MCF 10A (cell line): Measurements from ENCODE around the gene TBRG1. TPM values are rescaled to one million over a fixed set of nuclear protein-coding genes. Genes with fewer than 3 reads are reported as not detected.
A peak's percentile ranks its signal among the peaks of the same experiment; 100 is the strongest.

Experiments used
- BruUV-seq: library from RNA; stranded (reverse); fragments of 400-500 nt; replicated peaks from 2 replicates; lab custom pipeline; 2021; lab: Mats Ljungman, UMichigan
- CTCF ChIA-PET: fragments of 300-600 bp; sonication (Branson Sonifier 250); formaldehyde crosslinking; extraction: SDS; loops from one replicate; lab custom pipeline; 2021; ENCODE audit warnings: antibody characterized with exemption, inconsistent platforms; lab: Yijun Ruan, JAX
- POLR2A ChIA-PET: fragments of 300-600, 350-650 bp; sonication (Branson Sonifier 250); formaldehyde crosslinking; extraction: SDS; loops from one replicate; lab custom pipeline; 2020; ENCODE audit warnings: antibody characterized with exemption, inconsistent platforms; lab: Yijun Ruan, JAX
- DNase-seq: peaks from one replicate; pipeline ENCODE4 v3.0.0-alpha.2; 2018; ENCODE audit not compliant: unreplicated experiment
- H3K27ac Mint-ChIP-seq: one replicate; pipeline ENCODE4 v1.8.0; 2022; ENCODE audit warnings: mild to moderate bottlenecking, low read depth, mixed read lengths; ENCODE audit not compliant: unreplicated experiment
- H3K27me3 Mint-ChIP-seq: one replicate; pipeline ENCODE4 v1.8.0; 2022; ENCODE audit warnings: mixed read lengths; ENCODE audit not compliant: insufficient read depth, unreplicated experiment
- H3K36me3 Mint-ChIP-seq: one replicate; pipeline ENCODE4 v1.8.0; 2022; ENCODE audit warnings: mild to moderate bottlenecking, moderate library complexity, mixed read lengths; ENCODE audit not compliant: insufficient read depth, unreplicated experiment
- H3K4me1 Mint-ChIP-seq: one replicate; pipeline ENCODE4 v1.8.0; 2022; ENCODE audit warnings: mixed read lengths; ENCODE audit not compliant: insufficient read depth, unreplicated experiment
- H3K4me3 Mint-ChIP-seq: one replicate; pipeline ENCODE4 v1.8.0; 2022; ENCODE audit warnings: mild to moderate bottlenecking, moderate library complexity, mixed read lengths; ENCODE audit not compliant: unreplicated experiment
- H3K9me3 Mint-ChIP-seq: one replicate; pipeline ENCODE4 v1.8.0; 2022; ENCODE audit warnings: mixed read lengths; ENCODE audit not compliant: unreplicated experiment
- intact Hi-C: fragments of 100-400 bp; cut with micrococcal nuclease; formaldehyde crosslinking; loops from 2 replicates; pipeline ENCODE4 v1.14.1; 2022
- total RNA-seq: library from RNA; stranded (reverse); gene quantifications from 2 replicates; pipeline ENCODE4 v1.2.3, GENCODE V29; 2022
- TF ChIP-seq, protein P1 (sequence below): fragments of 200-600 bp; IDR thresholded peaks from one replicate; pipeline ENCODE4 v1.8.0; 2022; ENCODE audit warnings: antibody characterized with exemption, mild to moderate bottlenecking; ENCODE audit not compliant: unreplicated experiment

The TBRG1 gene
- total RNA-seq, 1 experiment from 2014 or later: 54.0 TPM

- intact Hi-C loops: loop anchor here (1.0 to 10.0 kb wide), 2 partner anchors 171 to 522 kb away; no protein-coding TSS in a partner anchor
- TF ChIP-seq, protein P1, sequence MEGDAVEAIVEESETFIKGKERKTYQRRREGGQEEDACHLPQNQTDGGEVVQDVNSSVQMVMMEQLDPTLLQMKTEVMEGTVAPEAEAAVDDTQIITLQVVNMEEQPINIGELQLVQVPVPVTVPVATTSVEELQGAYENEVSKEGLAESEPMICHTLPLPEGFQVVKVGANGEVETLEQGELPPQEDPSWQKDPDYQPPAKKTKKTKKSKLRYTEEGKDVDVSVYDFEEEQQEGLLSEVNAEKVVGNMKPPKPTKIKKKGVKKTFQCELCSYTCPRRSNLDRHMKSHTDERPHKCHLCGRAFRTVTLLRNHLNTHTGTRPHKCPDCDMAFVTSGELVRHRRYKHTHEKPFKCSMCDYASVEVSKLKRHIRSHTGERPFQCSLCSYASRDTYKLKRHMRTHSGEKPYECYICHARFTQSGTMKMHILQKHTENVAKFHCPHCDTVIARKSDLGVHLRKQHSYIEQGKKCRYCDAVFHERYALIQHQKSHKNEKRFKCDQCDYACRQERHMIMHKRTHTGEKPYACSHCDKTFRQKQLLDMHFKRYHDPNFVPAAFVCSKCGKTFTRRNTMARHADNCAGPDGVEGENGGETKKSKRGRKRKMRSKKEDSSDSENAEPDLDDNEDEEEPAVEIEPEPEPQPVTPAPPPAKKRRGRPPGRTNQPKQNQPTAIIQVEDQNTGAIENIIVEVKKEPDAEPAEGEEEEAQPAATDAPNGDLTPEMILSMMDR: peak; percentile 52
- Mint-ChIP-seq H3K4me3 (no peak overlapping the region), H3K4me1 (no peaks in the 10 kb centered on the region), H3K27ac (no peak overlapping the region), H3K9me3 (no peaks in the 10 kb centered on the region), H3K27me3 (peaks cover 87% of the 10 kb centered on the region), H3K36me3 (no peaks in the 10 kb centered on the region)
- ChIA-PET POLR2A (no interaction called here), CTCF (interaction anchor here (0.6 to 6.2 kb wide), 19 partner anchors 9 to 517 kb away, joined by 3 to 87 read pairs (median 5); partner anchors contain the start of genes OR8B4 and TBRG1)
- no TSS peak for BruUV-seq
- peak; percentile 74 for DNase-seq
Measured at GRCh38 chr11:124586238-124586860, 36.3 kb upstream of the TBRG1 start.

DNA sequence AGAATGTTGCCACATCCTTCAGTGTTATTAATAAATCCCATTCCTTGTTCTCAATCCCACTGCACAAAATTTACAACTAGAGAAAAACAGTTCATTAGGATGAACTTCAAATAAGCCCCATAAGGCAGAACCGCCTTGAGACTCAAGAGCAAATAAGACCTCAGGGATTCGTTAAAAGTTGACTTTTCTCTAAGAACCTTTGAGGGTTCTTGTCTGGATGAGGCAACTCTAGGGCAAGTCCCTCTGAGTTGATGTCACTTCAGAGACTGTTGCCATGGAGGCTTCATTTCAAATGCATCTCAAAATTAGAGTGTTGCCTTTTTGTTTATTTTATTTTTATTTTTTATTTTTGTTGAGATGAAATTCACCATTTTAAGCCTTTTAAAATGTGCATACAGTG, 31.2 kb upstream of the TBRG1 start:
- no peaks in the 10 kb centered on the region for H3K9me3 Mint-ChIP-seq
- TF ChIP-seq, protein P1: no peak
- intact Hi-C loops: no loop called here
- POLR2A ChIA-PET: no interaction called here
- H3K36me3 Mint-ChIP-seq: no peaks in the 10 kb centered on the region
- H3K4me1 Mint-ChIP-seq: no peaks in the 10 kb centered on the region
- DNase-seq: no peak
- H3K27me3 Mint-ChIP-seq: peaks cover 75% of the 10 kb centered on the region
- CTCF ChIA-PET: no interaction called here
- BruUV-seq: no TSS peak
- no peak overlapping the region for H3K4me3 Mint-ChIP-seq
- no peak overlapping the region for H3K27ac Mint-ChIP-seq

DNA sequence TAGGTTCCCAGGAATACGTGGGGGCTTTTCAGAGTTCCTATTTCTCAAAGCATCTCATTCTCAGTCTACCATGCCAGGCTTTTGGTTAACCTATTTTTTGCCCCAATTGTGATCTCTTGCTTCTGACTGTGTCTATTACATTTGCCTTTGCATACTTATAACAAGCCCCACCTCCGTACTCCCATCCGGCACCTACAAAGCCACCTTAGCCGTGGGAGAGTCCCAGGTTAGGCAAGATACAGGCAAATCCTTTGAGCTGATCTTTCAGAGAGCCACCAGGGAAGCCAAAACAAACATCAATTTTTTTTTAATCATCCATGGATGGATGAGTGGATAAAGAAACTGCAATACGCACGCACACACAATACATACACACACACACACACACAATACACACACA, 30.0 kb upstream of the TBRG1 start:
- no peaks in the 10 kb centered on the region for H3K9me3 Mint-ChIP-seq
- ChIA-PET POLR2A (no interaction called here), CTCF (interaction anchor here (1.0 to 1.2 kb wide), 3 partner anchors 14 to 177 kb away, joined by 3 to 5 read pairs (median 3); no protein-coding TSS in a partner anchor)
- TF ChIP-seq, protein P1: no peak
- no peaks in the 10 kb centered on the region for H3K36me3 Mint-ChIP-seq
- H3K27me3 Mint-ChIP-seq: peaks cover 75% of the 10 kb centered on the region
- intact Hi-C loops: no loop called here
- no peak overlapping the region for H3K27ac Mint-ChIP-seq
- no peak overlapping the region for H3K4me3 Mint-ChIP-seq
- no TSS peak for BruUV-seq
- no peak for DNase-seq
- no peaks in the 10 kb centered on the region for H3K4me1 Mint-ChIP-seq

DNA sequence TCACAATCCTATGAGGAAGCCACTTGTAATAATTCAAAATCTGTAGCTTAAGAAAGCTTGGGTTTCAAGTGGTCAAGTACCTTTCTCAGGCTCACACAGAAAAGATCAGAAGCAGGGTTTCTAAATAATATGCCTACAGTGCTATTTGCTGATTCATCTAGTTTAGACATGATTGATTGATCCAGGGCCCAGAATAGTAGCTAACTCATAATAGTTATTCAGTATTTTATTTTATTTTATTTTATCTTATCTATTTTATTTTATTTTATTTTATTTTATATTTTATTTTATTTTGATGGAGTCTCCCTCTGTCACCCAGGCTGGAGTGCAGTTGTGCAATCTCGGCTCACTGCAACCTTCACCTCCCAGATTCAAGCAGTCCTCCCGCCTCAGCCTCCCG, 27.4 kb upstream of the TBRG1 start:
- ChIA-PET CTCF (interaction anchor here (0.6 to 1.5 kb wide), 5 partner anchors 9 to 193 kb away, joined by 3 to 6 read pairs (median 4); no protein-coding TSS in a partner anchor), POLR2A (interaction anchor here (0.8 kb wide), 1 partner anchor 27 kb away, joined by 3 read pairs; the partner anchor contains the start of gene TBRG1)
- no peaks in the 10 kb centered on the region for H3K36me3 Mint-ChIP-seq
- H3K27ac Mint-ChIP-seq: no peak overlapping the region
- no peak for DNase-seq
- H3K9me3 Mint-ChIP-seq: no peaks in the 10 kb centered on the region
- no peaks in the 10 kb centered on the region for H3K4me1 Mint-ChIP-seq
- TF ChIP-seq, protein P1: no peak
- H3K4me3 Mint-ChIP-seq: no peak overlapping the region
- no TSS peak for BruUV-seq
- peaks cover 71% of the 10 kb centered on the region for H3K27me3 Mint-ChIP-seq
- intact Hi-C loops: no loop called here
